RWPE2 (cell line): Measurements from ENCODE around the gene NRAP.

Experiments
- ATAC-seq: fragments of 200-7000 bp; cut with Tn5 transposase; 3 replicates; pipeline ENCODE4 v1.9.1; 2021; ENCODE audit warnings: low read depth
- DNase-seq: peaks from one replicate; pipeline ENCODE4 v3.0.0-alpha.2; 2020; ENCODE audit warnings: low spot score
- H3K27ac ChIP-seq: fragments of 450-650 bp; 2 replicates; pipeline ENCODE4 v1.5.1; 2017; ENCODE audit warnings: mild to moderate bottlenecking; ENCODE audit not compliant: poor library complexity, severe bottlenecking
- H3K27me3 ChIP-seq: fragments of 250-450 bp; sonication (Bioruptor Pico); 2 replicates; pipeline ENCODE4 v1.5.1; 2021; ENCODE audit warnings: mild to moderate bottlenecking, moderate library complexity; ENCODE audit not compliant: insufficient read depth, poor library complexity, severe bottlenecking
- H3K36me3 ChIP-seq: fragments of 250-450 bp; sonication (Bioruptor Pico); 2 replicates; pipeline ENCODE4 v1.5.1; 2020; ENCODE audit warnings: low read depth, mild to moderate bottlenecking, moderate library complexity
- H3K4me1 ChIP-seq: fragments of 250-450 bp; sonication (Bioruptor Pico); 2 replicates; pipeline ENCODE4 v1.5.1; 2021; ENCODE audit warnings: mild to moderate bottlenecking, moderate library complexity; ENCODE audit not compliant: insufficient read depth, poor library complexity, severe bottlenecking
- H3K4me3 ChIP-seq: fragments of 250-450 bp; sonication (Bioruptor Pico); 2 replicates; pipeline ENCODE4 v1.5.1; 2021; ENCODE audit warnings: mild to moderate bottlenecking, moderate library complexity; ENCODE audit not compliant: severe bottlenecking
- H3K9me3 ChIP-seq: fragments of 250-450 bp; sonication (Bioruptor Pico); 2 replicates; pipeline ENCODE4 v1.5.1; 2021; ENCODE audit warnings: mild to moderate bottlenecking, moderate library complexity; ENCODE audit not compliant: severe bottlenecking
- CTCF ChIP-seq: fragments of 450-650 bp; IDR thresholded peaks from one replicate; pipeline ENCODE4 v1.5.1; 2017; ENCODE audit warnings: mild to moderate bottlenecking, moderate library complexity; ENCODE audit not compliant: poor library complexity, severe bottlenecking

Gene NRAP

GRCh38 chr10:113612154-113612553, 51.7 kb downstream of the NRAP start:
- no peaks in the 10 kb centered on the region for H3K4me1 ChIP-seq
- no peak for ATAC-seq

GRCh38 chr10:113610631-113611601, 52.9 kb downstream of the NRAP start:
- Histone ChIP-seq H3K9me3 (no peaks in the 10 kb centered on the region), H3K27me3 (no peaks in the 10 kb centered on the region), H3K27ac (no peak overlapping the region), H3K36me3 (no peaks in the 10 kb centered on the region), H3K4me1 (no peaks in the 10 kb centered on the region), H3K4me3 (no peak overlapping the region)
- ATAC-seq (peak; percentile 42; the same call in 1 of the 3 replicates), DNase-seq (no peak)
- TF ChIP-seq CTCF: no peak

More at GRCh38 chr10:113612154-113612553, 51.7 kb downstream of the NRAP start:
- H3K27me3 ChIP-seq: no peaks in the 10 kb centered on the region
- no peaks in the 10 kb centered on the region for H3K36me3 ChIP-seq
- no peak overlapping the region for H3K27ac ChIP-seq
- no peak for DNase-seq
- no peaks in the 10 kb centered on the region for H3K9me3 ChIP-seq
- H3K4me3 ChIP-seq: no peak overlapping the region
- TF ChIP-seq CTCF: no peak

GRCh38 chr10:113609704-113610108, 54.1 kb downstream of the NRAP start:
- DNase-seq: no peak
- no peak for TF ChIP-seq CTCF
- Histone ChIP-seq H3K9me3 (no peaks in the 10 kb centered on the region), H3K4me3 (no peak overlapping the region), H3K4me1 (no peaks in the 10 kb centered on the region), H3K36me3 (no peaks in the 10 kb centered on the region), H3K27me3 (no peaks in the 10 kb centered on the region), H3K27ac (no peak overlapping the region)
- no peak for ATAC-seq

- no peaks in the 10 kb centered on the region for H3K9me3 ChIP-seq
- no peak for TF ChIP-seq CTCF
- no peaks in the 10 kb centered on the region for H3K4me1 ChIP-seq
- ATAC-seq: no peak
- no peak overlapping the region for H3K27ac ChIP-seq
- no peak overlapping the region for H3K4me3 ChIP-seq
- no peaks in the 10 kb centered on the region for H3K27me3 ChIP-seq
- no peaks in the 10 kb centered on the region for H3K36me3 ChIP-seq
- no peak for DNase-seq
These were observed 58.4 kb downstream of the NRAP start for GRCh38 chr10:113605268-113605978.
